22Rv1 (cell line): Measurements from ENCODE around the gene RPRML.
A peak's percentile ranks its signal among the peaks of the same experiment; 100 is the strongest.

Source experiments
- H3K27ac ChIP-seq: fragments of 450-650 bp; 2 replicates; pipeline ENCODE4 v1.5.1; 2017
- ZFX ChIP-seq: fragments of 450-650 bp; IDR thresholded peaks from 2 replicates; pipeline ENCODE4 v1.6.1; 2017; ENCODE audit warnings: antibody characterized with exemption, borderline replicate concordance
- TF ChIP-seq, protein P1 (sequence below): fragments of 450-650 bp; IDR thresholded peaks from 2 replicates; pipeline ENCODE4 v1.5.1; 2017; ENCODE audit warnings: mild to moderate bottlenecking

RPRML gene

GRCh38 chr17:46982577-46982976, 3.5 kb upstream of the RPRML start:
- H3K27ac ChIP-seq = no peak overlapping the region
- TF ChIP-seq ZFX = no peak
- TF ChIP-seq, protein P1, sequence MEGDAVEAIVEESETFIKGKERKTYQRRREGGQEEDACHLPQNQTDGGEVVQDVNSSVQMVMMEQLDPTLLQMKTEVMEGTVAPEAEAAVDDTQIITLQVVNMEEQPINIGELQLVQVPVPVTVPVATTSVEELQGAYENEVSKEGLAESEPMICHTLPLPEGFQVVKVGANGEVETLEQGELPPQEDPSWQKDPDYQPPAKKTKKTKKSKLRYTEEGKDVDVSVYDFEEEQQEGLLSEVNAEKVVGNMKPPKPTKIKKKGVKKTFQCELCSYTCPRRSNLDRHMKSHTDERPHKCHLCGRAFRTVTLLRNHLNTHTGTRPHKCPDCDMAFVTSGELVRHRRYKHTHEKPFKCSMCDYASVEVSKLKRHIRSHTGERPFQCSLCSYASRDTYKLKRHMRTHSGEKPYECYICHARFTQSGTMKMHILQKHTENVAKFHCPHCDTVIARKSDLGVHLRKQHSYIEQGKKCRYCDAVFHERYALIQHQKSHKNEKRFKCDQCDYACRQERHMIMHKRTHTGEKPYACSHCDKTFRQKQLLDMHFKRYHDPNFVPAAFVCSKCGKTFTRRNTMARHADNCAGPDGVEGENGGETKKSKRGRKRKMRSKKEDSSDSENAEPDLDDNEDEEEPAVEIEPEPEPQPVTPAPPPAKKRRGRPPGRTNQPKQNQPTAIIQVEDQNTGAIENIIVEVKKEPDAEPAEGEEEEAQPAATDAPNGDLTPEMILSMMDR = no peak

DNA sequence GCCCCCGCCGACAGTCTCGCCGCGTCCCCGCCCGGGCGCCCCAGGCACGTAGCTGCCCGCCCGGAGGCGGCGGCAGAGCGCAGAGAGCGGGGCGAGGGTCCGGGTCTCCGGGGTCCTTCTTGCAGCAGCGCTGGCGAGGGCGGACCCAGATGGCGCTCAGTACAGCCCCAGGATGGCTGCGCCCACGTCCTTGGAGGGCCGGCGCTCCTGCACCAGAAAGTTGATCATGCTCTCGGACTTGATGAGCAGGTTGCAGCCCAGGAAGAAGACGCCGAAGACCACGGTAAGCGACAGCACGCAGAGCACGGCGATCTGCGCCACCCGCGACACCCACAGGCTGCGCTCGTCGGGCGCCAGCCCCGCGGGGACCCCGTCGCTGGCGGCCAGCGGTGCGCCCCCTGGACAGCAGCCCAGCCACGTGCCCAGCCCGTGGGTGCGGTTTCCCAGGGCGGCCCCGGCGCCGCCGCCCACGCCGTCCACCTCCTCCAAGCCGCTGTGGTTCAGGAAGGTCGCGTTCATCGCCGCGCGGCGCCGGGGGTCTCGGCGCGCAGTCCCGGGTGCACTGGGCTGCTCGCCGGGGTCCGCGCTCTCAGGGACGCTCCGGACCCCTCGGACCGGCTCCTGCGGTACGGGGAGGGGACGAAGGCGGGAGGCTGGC, 435 bp downstream of the RPRML start:
- H3K27ac ChIP-seq = peak overlapping the region; percentile 69
- TF ChIP-seq ZFX = no peak
- TF ChIP-seq, protein P1 = peak; percentile 21; the same call in 1 of the 2 replicates

- H3K27ac ChIP-seq = peak overlapping the region; percentile 69
- TF ChIP-seq, protein P1 = no peak
- TF ChIP-seq ZFX = no peak
Measured at GRCh38 chr17:46977750-46978488, 1.1 kb downstream of the RPRML start.

DNA sequence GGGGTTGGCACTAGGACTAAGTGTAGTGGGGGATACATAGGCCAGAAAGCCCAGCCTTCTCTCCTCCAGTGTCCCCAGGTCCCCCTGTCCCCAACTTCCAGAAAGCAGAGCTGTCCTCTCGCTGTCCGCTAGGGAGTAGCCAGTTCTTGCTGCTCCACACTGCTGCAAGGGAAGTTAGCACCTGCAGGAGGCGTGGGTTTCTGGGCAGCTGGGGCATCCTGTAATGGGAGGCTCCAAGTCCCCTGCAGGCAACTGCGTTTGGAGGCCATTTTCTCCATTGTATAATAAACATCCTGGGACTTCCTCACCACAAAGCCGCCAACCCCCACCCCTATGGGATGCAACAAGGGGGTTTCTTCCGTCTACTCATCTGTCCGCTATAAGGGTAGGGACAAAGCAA, 1.7 kb downstream of the RPRML start:
- H3K27ac ChIP-seq = no peak overlapping the region
- TF ChIP-seq, protein P1 = no peak; the same call in 1 of the 2 replicates
- no peak for TF ChIP-seq ZFX

GRCh38 chr17:46976626-46977270, 2.3 kb downstream of the RPRML start:
- no peak overlapping the region for H3K27ac ChIP-seq
- TF ChIP-seq, protein P1 = no peak
- no peak for TF ChIP-seq ZFX

- H3K27ac ChIP-seq = no peak overlapping the region
- TF ChIP-seq, protein P1 = no peak
- no peak for TF ChIP-seq ZFX
Measured at GRCh38 chr17:46975287-46975686, 3.8 kb downstream of the RPRML start.
